ENCODE data around the gene CADM4. TPM values are rescaled to one million over a fixed set of nuclear protein-coding genes. Genes with fewer than 3 reads are reported as not detected.
A peak's percentile ranks its signal among the peaks of the same experiment; 100 is the strongest.
"Not testable (repeated sequence)": the region's sequence is repeated elsewhere in the genome, so short reads cannot be mapped to it uniquely, and the experiment has no call there.

The CADM4 gene
- total RNA-seq, 1 experiment from 2014 or later, result 28.7 TPM

DNA sequence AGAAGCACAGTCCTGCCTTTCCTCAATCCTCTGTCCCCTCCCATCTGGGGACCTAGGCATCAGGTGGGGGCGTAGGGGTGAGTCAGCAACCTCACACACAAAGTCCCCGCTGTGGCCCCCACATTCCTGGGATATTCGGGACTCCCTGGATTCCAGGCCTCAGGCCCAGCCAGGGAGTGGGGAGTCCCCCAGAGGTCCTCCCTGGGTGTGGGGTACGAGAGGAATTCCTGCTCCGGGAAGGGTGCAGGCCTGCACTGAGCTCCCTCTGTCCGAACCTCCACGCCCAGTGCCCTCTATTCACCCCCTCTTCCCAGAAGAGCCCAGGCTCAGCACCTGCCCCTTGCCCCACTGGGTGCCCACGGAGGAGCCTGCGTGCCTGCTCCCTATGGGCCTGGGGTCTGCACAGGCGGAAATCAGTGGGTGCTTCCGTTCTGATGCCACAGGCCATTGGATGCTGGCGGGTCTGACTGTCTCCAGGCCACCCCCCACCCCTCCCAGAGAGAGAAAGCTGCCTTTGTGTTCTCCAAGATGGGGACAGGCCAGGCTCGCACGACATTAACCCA lies 3.4 kb downstream of the CADM4 start:
- DNase-seq (ENCODE audit: low read depth, low spot score) (no peak), ATAC-seq (no peak)
- no peak overlapping the region for H3K9ac ChIP-seq (ENCODE audit: low read length)
- peaks cover 14 to 35% of the 10 kb centered on the region in 2 experiments for H3K4me1 ChIP-seq (ENCODE audit: control insufficient read depth in 1 of 2, insufficient read depth in 2 of 2, low read length in 2 of 2)
- no peaks in the 10 kb centered on the region for H3K9me3 ChIP-seq (ENCODE audit: control insufficient read depth in 1 of 2, insufficient read depth in 1 of 2, low read depth in 1 of 2, low read length in 2 of 2)
- no peak overlapping the region for H2AFZ ChIP-seq (ENCODE audit: low read depth, low read length, poor library complexity, severe bottlenecking)
- H3K4me3 ChIP-seq (replicated peaks in 1 of 2; ENCODE audit: low read depth in 1 of 2, low read length in 2 of 2), result no peak overlapping the region
- no peak for TF ChIP-seq ELF1 (IDR thresholded peaks at IDR 0.05; ENCODE audit: borderline replicate concordance, low read depth)
- no peak for TF ChIP-seq SP1 (IDR thresholded peaks at IDR 0.05; ENCODE audit: low read depth)
- TF ChIP-seq EZH2 (IDR thresholded peaks at IDR 0.05), result no peak
- no peak for TF ChIP-seq EZH2phosphoT487 (IDR thresholded peaks at IDR 0.05; ENCODE audit: borderline replicate concordance)
- H4K20me1 ChIP-seq (ENCODE audit: insufficient read depth), result no peaks in the 10 kb centered on the region
- H3K36me3 ChIP-seq (ENCODE audit: control insufficient read depth in 1 of 2, insufficient read depth in 2 of 2, low read length in 2 of 2), result no peaks in the 10 kb centered on the region
- ChIA-PET POLR2A (no interaction called here), RAD21 (ENCODE audit: low non-redundant PET in 1 of 2, low total read pairs in 2 of 2, uncharacterized antibody in 2 of 2, unreplicated experiment in 2 of 2) (no interaction called here), CTCF (no interaction called here)
- H3K27ac ChIP-seq (ENCODE audit: low read depth, low read length), result no peak overlapping the region
- intact Hi-C loops (cut with micrococcal nuclease), result no loop called here
- no TSS peak for BruUV-seq (replicated peaks)
- H3K79me2 ChIP-seq (ENCODE audit: insufficient read depth, low read length), result no peaks in the 10 kb centered on the region
- H3K27me3 ChIP-seq (ENCODE audit: insufficient read depth, low read length), result peaks cover 7% of the 10 kb centered on the region; the same call in 1 of the 2 replicates
- H3K9me2 ChIP-seq (ENCODE audit: insufficient read depth), result no peaks in the 10 kb centered on the region
- peak overlapping the region; percentile 33 for H3K4me2 ChIP-seq (ENCODE audit: low read length)

DNA sequence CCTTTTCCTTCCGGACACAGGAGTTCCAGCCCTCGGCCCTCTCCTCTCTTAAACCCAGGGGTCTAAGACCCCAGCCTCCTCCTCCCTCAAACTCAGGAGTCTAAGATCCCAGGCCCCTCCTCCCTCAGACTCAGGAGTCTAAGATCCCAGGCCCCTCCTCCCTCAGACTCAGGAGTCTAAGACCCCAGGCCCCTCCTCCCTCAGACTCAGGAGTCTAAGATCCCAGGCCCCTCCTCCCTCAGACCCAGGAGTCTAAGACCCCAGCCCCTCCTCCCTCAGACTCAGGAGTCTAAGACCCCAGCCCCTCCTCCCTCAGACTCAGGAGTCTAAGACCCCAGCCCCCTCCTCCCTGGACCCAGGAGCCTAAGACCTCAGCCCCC lies 4.1 kb downstream of the CADM4 start:
- H3K4me3 ChIP-seq (replicated peaks in 1 of 2; ENCODE audit: low read depth in 1 of 2, low read length in 2 of 2); H3K27me3 ChIP-seq (ENCODE audit: insufficient read depth, low read length); POLR2A ChIA-PET; RAD21 ChIA-PET (ENCODE audit: low non-redundant PET in 1 of 2, low total read pairs in 2 of 2, uncharacterized antibody in 2 of 2, unreplicated experiment in 2 of 2); intact Hi-C loops (cut with micrococcal nuclease); BruUV-seq (replicated peaks); H3K9ac ChIP-seq (ENCODE audit: low read length); DNase-seq (ENCODE audit: low read depth, low spot score); H2AFZ ChIP-seq (ENCODE audit: low read depth, low read length, poor library complexity, severe bottlenecking); H3K9me2 ChIP-seq (ENCODE audit: insufficient read depth); H3K79me2 ChIP-seq (ENCODE audit: insufficient read depth, low read length); H3K9me3 ChIP-seq (ENCODE audit: control insufficient read depth in 1 of 2, insufficient read depth in 1 of 2, low read depth in 1 of 2, low read length in 2 of 2); CTCF ChIA-PET; H3K27ac ChIP-seq (ENCODE audit: low read depth, low read length); H3K36me3 ChIP-seq (ENCODE audit: control insufficient read depth in 1 of 2, insufficient read depth in 2 of 2, low read length in 2 of 2); H4K20me1 ChIP-seq (ENCODE audit: insufficient read depth); ATAC-seq: not testable (repeated sequence)
- Histone ChIP-seq H3K4me2 (ENCODE audit: low read length) (peak overlapping the region; percentile 33; the same call in 1 of the 2 replicates), H3K4me1 (ENCODE audit: control insufficient read depth in 1 of 2, insufficient read depth in 2 of 2, low read length in 2 of 2) (peaks cover 13 to 34% of the 10 kb centered on the region in 2 experiments)
